ENCODE measurements around the gene ANTXRL.

DNA sequence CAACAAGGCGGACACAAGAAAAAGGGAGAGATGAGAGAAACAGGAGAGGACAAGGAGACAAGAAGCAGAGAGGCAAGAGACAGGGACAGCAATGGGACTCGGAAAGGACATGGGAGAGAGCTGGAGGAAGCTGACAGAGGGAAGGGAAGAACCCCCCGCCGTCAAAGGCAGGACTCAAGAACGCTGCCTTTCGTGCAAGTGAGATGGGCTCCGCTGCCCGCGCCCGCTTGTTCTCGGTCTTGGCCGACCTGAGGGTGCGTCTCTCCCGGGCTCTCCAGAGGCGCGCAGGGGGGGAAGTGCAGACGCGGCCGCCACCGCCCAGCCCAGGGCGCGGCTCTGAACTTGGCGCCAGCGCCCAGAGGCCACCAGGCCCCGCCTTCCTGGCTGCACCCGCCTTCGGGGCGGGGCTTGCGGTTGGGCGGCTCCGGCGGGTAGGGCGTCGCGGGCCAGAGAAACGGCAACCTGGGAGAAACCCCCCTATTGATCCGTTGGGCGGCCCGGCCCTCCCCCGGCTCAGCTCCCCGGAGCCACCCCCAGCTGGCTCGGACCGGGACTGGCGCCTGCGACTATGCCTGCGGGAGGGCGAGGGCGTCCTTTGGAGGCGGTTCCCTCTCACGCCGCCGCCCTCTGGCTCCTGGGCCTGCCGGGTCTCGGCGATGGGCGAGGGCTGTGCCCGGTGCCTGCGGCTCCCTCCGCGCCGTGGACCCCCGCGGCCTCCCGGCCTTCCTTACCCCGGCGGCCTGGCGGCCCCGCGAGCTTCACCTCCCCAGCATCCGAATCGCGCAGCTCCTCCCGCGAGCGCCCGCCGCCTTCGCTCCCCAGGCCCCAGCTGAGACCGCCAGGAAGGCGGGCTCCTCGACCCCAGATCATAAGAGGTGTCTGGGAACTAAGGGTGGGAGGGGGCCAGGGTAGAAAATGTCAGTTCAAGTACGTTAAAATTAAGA, 2.2 kb upstream of the ANTXRL start:
- TF ChIP-seq POLR2A (IDR thresholded peaks at IDR 0.05; ENCODE audit: low read depth, low read length) = no peak
- TF ChIP-seq POLR2AphosphoS5 (IDR thresholded peaks at IDR 0.05; ENCODE audit: low read depth, low read length) = no peak
- TF ChIP-seq TAF1 (IDR thresholded peaks at IDR 0.05; ENCODE audit: low read depth, low read length) = no peak
- no peak for TF ChIP-seq PAX5 (IDR thresholded peaks at IDR 0.05; ENCODE audit: insufficient read depth, low read length, severe bottlenecking)
- TF ChIP-seq POU2F2 (IDR thresholded peaks at IDR 0.05; ENCODE audit: low read depth, low read length) = no peak
